Measurements from ENCODE around the gene CREG2.

DNA sequence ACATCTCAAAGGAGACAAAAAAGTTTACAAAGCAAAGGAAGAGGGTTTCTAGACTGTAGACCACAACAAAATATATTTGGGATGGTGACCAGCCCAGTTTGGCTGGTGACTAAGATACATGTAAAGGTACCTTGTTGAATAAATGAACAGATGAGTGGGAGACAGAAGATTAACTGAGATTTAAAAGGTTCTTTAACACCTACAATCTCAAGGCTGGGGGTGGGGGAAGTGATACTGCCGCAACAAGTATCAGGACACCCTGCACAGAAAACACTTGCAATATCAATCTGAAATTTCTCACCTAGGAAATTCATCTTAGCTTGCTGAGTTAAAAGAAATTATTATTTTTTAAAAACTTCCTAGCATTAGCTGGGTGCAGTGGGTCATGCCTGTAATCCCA is 87.1 kb downstream of the CREG2 start:
- TF ChIP-seq EZH2 (IDR thresholded peaks at IDR 0.05; ENCODE audit: low read depth) = no peak
- TF ChIP-seq, protein P1, sequence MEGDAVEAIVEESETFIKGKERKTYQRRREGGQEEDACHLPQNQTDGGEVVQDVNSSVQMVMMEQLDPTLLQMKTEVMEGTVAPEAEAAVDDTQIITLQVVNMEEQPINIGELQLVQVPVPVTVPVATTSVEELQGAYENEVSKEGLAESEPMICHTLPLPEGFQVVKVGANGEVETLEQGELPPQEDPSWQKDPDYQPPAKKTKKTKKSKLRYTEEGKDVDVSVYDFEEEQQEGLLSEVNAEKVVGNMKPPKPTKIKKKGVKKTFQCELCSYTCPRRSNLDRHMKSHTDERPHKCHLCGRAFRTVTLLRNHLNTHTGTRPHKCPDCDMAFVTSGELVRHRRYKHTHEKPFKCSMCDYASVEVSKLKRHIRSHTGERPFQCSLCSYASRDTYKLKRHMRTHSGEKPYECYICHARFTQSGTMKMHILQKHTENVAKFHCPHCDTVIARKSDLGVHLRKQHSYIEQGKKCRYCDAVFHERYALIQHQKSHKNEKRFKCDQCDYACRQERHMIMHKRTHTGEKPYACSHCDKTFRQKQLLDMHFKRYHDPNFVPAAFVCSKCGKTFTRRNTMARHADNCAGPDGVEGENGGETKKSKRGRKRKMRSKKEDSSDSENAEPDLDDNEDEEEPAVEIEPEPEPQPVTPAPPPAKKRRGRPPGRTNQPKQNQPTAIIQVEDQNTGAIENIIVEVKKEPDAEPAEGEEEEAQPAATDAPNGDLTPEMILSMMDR (conservative IDR thresholded peaks at IDR 0.05) = no peak
